Cerebellar nuclear complex (tissue), 1 donor: Measurements from ENCODE around the gene TPD52L3.

ENCODE experiments used
- DNase-seq, 2 experiments: peaks; one replicate each; lab custom pipeline; 2025; lab: John Stamatoyannopoulos, UW

The TPD52L3 gene

GRCh38 chr9:6328103-6328502 is at the start of gene TPD52L3:
Gene TPD52L3 (plus strand): TSS chr9:6328375. CDS start chr9:6328596, 221 bp downstream.
- DNase-seq = no peak

- no peak for DNase-seq
These were observed 26.3 kb upstream of the TPD52L3 start for GRCh38 chr9:6301858-6302257.

GRCh38 chr9:6302417-6302816 is 25.8 kb upstream of the TPD52L3 start:
- DNase-seq = no peak

- DNase-seq = no peak
These were observed 23.9 kb upstream of the TPD52L3 start for GRCh38 chr9:6304232-6304631.

- no peak for DNase-seq
These were observed 22.1 kb upstream of the TPD52L3 start for GRCh38 chr9:6305954-6306563.

GRCh38 chr9:6307551-6308096 is 20.6 kb upstream of the TPD52L3 start:
- no peak for DNase-seq

GRCh38 chr9:6330958-6331634 is 2.9 kb downstream of the TPD52L3 start:
- no peak for DNase-seq

GRCh38 chr9:6334305-6334704 is 6.1 kb downstream of the TPD52L3 start:
- no peak for DNase-seq

GRCh38 chr9:6348766-6349165 is 20.6 kb downstream of the TPD52L3 start:
- DNase-seq = no peak

GRCh38 chr9:6351737-6352136 is 23.6 kb downstream of the TPD52L3 start:
- DNase-seq = no peak

GRCh38 chr9:6354072-6354686 is 26.0 kb downstream of the TPD52L3 start:
- no peak for DNase-seq

GRCh38 chr9:6355728-6356127 is 27.6 kb downstream of the TPD52L3 start:
- DNase-seq = no peak

GRCh38 chr9:6356441-6356840 is 28.3 kb downstream of the TPD52L3 start:
- no peak for DNase-seq

- DNase-seq = no peak
These were observed 28.7 kb downstream of the TPD52L3 start for GRCh38 chr9:6356904-6357303.

GRCh38 chr9:6367128-6367890 is 39.1 kb downstream of the TPD52L3 start:
- no peak for DNase-seq

- DNase-seq = no peak
These were observed 40.7 kb downstream of the TPD52L3 start for GRCh38 chr9:6368831-6369230.
